Cardiac fibroblast (primary cell): ENCODE measurements around the gene INHBB.

Experiments
- DNase-seq, 2 donors: peaks; one replicate each; pipeline versions ENCODE4 v3.0.0 to v3.0.0-alpha.2; 2010; ENCODE audit warnings: low read depth in 2 of 2
- H3K4me3 ChIP-seq, 2 donors: replicated peaks in 1 of 2; 1 replicate in 1 of 2; 2 replicates in 1 of 2; pipeline ENCODE4 v1.5.1; 2011; ENCODE audit warnings: low read depth in 2 of 2, low read length in 2 of 2, mild to moderate bottlenecking in 2 of 2, moderate library complexity in 1 of 2
- TF ChIP-seq, protein P1 (sequence below): IDR thresholded peaks from one replicate; pipeline ENCODE4 v1.5.1; 2011; ENCODE audit warnings: low read depth, mild to moderate bottlenecking, low read length, inconsistent platforms

INHBB gene

DNA sequence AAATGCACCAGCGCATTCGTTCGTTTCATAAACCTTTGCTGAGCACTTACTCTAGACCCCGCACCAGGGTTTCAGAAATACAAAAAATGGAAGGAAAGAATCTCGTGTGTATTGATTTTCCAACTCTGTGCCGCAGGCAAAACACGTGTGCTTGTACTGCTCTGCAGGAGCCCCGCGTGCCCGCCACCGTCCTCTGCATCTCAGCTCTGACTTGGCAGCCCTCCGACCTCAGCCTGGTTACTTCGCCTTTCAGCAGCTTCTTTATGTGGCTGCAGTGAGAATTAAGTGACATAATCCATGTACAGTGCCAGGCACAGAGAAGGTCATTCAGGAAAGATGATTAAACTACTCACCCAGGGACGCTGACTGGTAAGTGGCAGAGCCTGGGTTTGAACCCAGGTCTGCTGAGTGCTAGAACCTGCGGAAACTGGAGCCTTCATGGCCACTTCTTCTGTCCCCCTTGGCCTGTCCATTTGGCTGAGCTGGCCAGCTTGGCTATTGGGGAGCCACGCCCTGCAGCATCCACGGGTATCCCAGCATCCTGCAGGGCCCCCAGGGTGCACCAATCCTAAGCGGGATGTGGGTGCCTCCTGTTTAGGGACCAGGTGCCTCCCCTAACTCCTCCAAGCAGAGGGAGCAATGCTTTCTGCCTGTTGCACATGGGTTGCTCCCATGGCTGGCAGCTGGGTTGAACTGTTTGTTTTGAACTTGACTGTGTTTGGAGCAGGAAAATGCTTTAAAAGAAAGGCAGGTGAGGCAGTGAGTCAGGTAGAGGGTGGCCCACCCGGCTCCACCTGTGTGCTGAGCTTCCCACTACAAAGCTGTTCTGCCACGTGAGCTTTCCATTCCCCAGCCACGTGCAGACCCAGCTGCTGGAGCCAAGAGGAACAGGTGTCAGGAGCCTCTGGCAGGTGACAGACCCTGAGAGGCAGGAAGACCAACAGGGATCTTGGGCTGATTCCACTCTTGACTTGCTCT is 34.3 kb downstream of the INHBB start:
- H3K4me3 ChIP-seq = no peak overlapping the region
- TF ChIP-seq, protein P1, sequence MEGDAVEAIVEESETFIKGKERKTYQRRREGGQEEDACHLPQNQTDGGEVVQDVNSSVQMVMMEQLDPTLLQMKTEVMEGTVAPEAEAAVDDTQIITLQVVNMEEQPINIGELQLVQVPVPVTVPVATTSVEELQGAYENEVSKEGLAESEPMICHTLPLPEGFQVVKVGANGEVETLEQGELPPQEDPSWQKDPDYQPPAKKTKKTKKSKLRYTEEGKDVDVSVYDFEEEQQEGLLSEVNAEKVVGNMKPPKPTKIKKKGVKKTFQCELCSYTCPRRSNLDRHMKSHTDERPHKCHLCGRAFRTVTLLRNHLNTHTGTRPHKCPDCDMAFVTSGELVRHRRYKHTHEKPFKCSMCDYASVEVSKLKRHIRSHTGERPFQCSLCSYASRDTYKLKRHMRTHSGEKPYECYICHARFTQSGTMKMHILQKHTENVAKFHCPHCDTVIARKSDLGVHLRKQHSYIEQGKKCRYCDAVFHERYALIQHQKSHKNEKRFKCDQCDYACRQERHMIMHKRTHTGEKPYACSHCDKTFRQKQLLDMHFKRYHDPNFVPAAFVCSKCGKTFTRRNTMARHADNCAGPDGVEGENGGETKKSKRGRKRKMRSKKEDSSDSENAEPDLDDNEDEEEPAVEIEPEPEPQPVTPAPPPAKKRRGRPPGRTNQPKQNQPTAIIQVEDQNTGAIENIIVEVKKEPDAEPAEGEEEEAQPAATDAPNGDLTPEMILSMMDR = no peak
- no peak for DNase-seq

DNA sequence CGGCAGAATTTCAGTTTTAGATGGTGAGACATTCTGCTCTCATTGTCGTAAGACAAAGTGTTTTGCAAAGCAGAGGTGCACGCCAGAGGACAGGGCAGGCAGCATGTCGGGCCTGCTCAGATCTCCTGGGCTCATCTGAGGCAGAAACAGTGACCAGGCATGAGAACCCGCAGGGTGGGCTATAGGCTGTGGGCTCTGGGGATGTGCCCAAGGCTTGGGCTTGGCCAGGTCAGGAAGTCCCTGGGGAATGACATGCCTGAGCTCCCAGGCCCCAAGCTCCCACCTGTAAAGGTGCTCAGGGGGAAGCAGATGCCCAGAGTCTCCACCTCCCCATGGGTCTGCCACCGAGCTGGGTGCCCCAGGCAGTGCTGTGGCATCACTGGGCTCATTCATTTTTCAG is 35.3 kb downstream of the INHBB start:
- H3K4me3 ChIP-seq = no peak overlapping the region
- TF ChIP-seq, protein P1 = no peak
- DNase-seq = no peak

DNA sequence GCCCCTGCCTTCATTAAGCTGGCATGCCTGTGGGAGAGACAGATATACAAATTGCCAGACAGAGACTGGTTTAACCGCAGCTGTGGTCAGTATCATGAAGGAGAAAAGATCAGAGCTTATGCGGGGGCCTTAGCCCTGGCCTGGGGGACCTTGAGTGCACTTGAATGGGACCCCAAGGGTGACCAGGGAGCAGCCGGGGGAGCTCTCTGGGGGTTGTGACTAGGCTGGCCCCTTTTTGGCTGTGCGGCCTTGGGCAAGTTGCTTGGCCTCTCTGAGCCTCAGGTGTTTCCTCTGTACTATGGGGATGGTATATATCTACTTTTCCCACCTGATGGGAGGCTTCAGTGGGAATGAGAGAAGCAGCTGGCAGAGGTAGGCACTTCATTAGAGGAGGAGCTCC is 35.7 kb downstream of the INHBB start:
- TF ChIP-seq, protein P1 = no peak
- DNase-seq = no peak
- no peak overlapping the region for H3K4me3 ChIP-seq

DNA sequence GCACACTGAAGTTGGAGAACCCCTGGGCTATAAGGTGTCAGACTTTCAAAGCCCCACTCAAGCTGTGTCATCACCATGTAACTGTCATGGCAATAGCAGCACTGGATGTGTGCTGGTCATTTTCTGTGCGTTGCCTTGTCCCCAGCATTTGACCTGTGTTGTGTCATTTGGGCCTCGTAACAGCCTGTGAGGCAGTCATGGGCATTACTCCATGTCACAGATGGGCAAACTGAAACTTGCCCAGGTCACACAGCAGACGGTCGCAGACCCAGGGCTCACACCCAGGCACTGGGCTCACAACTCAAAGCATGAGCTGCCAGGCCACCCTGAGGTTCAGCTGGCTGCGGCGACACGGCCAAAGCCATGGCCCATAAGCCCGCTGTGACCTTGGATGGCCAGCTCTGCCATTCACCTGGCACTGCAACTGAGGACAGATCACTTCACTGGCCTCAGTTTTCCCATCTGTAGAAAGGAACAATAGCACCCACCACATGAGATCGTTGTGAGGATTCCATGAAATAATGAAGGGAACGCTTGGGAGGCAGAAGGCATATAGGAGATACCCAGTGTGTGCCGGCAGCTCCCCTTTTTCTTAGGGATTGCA is 36.7 kb downstream of the INHBB start:
- DNase-seq = no peak
- no peak overlapping the region for H3K4me3 ChIP-seq
- TF ChIP-seq, protein P1 = no peak

DNA sequence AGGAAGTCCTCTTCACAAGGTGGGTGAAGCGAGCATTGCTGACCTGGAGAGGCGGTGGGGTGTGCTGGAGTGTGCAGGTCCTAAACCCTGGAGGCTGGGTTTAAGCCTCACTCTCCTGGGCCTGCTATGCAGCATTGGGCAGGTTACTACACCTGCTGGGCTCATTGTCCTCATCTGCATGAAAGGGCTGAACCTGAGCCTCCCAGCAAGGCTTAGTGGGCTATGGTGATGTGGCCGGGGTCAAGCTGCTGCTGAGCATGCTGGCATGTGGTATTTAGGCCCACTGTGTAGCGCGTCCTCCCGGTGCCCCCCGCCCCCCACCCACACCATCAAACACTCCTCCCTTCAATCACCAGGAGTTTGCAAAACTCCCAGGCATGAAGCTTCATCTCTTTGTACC is 37.3 kb downstream of the INHBB start:
- no peak for DNase-seq
- H3K4me3 ChIP-seq = no peak overlapping the region
- TF ChIP-seq, protein P1 = no peak

DNA sequence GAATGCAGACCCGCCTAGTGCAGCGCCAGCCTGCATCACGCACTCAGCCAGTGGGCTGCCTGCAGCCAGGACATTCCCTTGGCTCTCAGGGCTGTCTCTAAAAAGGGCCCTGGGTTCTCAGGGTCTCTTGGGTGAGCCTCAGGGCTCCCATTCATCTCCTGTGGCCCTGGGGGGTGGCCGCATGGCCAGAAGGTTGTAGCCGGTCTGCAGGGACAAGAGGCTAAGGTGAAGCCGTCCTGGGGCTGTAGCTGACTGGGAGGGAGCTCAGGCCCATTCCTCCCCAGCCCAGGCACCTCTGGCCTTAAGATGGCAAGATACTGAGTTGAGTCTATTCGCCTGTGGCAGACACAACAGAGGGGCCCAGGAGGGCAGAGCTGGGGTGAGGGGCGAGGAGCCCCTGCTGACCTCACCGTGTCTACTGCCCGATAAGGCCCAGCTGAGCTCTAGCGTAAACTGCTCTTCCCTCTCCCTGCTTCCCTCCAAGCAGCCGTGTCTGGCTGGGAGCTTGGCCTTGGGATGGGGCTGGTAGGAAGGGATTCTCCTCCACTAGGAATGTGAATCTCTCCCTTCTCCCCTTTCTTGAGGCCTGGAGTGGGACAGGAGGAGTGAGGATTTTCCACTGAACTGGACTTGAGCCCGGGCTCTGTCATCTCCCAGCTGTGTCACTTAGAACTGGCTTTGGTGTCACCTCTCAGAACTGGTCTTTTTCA is 37.9 kb downstream of the INHBB start:
- DNase-seq = no peak
- H3K4me3 ChIP-seq = no peak overlapping the region
- TF ChIP-seq, protein P1 = no peak
